HG03457 (cell line): ENCODE results near the gene EMP2.
"Not testable (repeated sequence)": the region's sequence is repeated elsewhere in the genome, so short reads cannot be mapped to it uniquely, and the experiment has no call there.

Experiments used
- ATAC-seq: cut with Tn5 transposase; IDR thresholded peaks from one replicate; pipeline ENCODE4 v1.9.1; 2021; ENCODE audit warnings: moderate number of reproducible peaks; ENCODE audit not compliant: unreplicated experiment

The EMP2 gene

GRCh38 chr16:10578474-10579316 lies 1.7 kb downstream of the EMP2 start:
- no peak for ATAC-seq

- no peak for ATAC-seq
Measured at GRCh38 chr16:10577305-10578202, 2.8 kb downstream of the EMP2 start.

- no peak for ATAC-seq
Measured at GRCh38 chr16:10576390-10577304, 3.8 kb downstream of the EMP2 start.

GRCh38 chr16:10575506-10576130 lies 4.8 kb downstream of the EMP2 start:
- no peak for ATAC-seq

GRCh38 chr16:10572611-10573010 lies 7.8 kb downstream of the EMP2 start:
- no peak for ATAC-seq

GRCh38 chr16:10571354-10571753 lies 9.0 kb downstream of the EMP2 start:
- no peak for ATAC-seq

GRCh38 chr16:10569621-10570020 lies 10.8 kb downstream of the EMP2 start:
- ATAC-seq: no peak

- ATAC-seq: no peak
Measured at GRCh38 chr16:10566613-10567012, 13.8 kb downstream of the EMP2 start.

GRCh38 chr16:10565167-10565566 lies 15.2 kb downstream of the EMP2 start:
- no peak for ATAC-seq

- ATAC-seq: no peak
Measured at GRCh38 chr16:10564591-10564990, 15.8 kb downstream of the EMP2 start.

GRCh38 chr16:10562361-10562899 lies 18.0 kb downstream of the EMP2 start:
- ATAC-seq: no peak

GRCh38 chr16:10561425-10561824 lies 19.0 kb downstream of the EMP2 start:
- ATAC-seq: no peak

GRCh38 chr16:10561001-10561400 lies 19.4 kb downstream of the EMP2 start:
- ATAC-seq: no peak

GRCh38 chr16:10559792-10560191 lies 20.6 kb downstream of the EMP2 start:
- ATAC-seq: not testable (repeated sequence)

GRCh38 chr16:10558746-10559641 lies 21.4 kb downstream of the EMP2 start:
- no peak for ATAC-seq

GRCh38 chr16:10558305-10558704 lies 22.1 kb downstream of the EMP2 start:
- ATAC-seq: no peak

- no peak for ATAC-seq
Measured at GRCh38 chr16:10557750-10558149, 22.6 kb downstream of the EMP2 start.

GRCh38 chr16:10556236-10556635 lies 24.2 kb downstream of the EMP2 start:
- no peak for ATAC-seq

GRCh38 chr16:10554569-10554968 lies 25.8 kb downstream of the EMP2 start:
- no peak for ATAC-seq
